Activated CD4-positive, alpha-beta T cell treated with anti-CD3 and anti-CD28 coated beads, Interleukin-10, Interleukin-2, amounts not matched to agents 100 ng/mL and 50 ng/mL, durations not matched to agents 16 hours and 8 hours (primary cell): ENCODE results near the gene LCA5.
"Not testable (repeated sequence)": the region's sequence is repeated elsewhere in the genome, so short reads cannot be mapped to it uniquely, and the experiment has no call there.

ENCODE experiments used
- DNase-seq: peaks from one replicate; pipeline ENCODE4 v3.0.0-alpha.2; 2020

The LCA5 gene

DNA sequence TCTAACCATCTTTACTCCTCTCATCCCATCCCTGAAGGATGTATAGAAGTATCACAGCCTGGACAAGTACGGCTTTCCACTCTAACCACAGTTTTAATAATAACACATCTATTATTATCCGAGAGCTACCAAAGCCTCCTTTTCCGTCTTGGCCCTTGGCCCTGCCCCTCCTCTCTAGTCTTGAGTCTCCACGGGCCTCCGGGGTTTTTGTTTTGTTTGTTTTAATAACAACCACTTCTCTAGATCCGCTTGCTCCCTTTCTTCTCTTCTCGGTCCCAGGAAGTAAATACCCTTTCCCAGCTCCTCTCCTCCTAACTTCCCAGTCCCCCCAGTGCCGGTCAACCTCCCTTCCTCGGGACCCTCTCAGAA lies 661 bp downstream of the LCA5 start:
- DNase-seq, result no peak

GRCh38 chr6:79529567-79529966 lies 7.7 kb downstream of the LCA5 start:
- DNase-seq, result not testable (repeated sequence)

- DNase-seq, result no peak
These were observed 10.3 kb downstream of the LCA5 start for GRCh38 chr6:79526897-79527296.

DNA sequence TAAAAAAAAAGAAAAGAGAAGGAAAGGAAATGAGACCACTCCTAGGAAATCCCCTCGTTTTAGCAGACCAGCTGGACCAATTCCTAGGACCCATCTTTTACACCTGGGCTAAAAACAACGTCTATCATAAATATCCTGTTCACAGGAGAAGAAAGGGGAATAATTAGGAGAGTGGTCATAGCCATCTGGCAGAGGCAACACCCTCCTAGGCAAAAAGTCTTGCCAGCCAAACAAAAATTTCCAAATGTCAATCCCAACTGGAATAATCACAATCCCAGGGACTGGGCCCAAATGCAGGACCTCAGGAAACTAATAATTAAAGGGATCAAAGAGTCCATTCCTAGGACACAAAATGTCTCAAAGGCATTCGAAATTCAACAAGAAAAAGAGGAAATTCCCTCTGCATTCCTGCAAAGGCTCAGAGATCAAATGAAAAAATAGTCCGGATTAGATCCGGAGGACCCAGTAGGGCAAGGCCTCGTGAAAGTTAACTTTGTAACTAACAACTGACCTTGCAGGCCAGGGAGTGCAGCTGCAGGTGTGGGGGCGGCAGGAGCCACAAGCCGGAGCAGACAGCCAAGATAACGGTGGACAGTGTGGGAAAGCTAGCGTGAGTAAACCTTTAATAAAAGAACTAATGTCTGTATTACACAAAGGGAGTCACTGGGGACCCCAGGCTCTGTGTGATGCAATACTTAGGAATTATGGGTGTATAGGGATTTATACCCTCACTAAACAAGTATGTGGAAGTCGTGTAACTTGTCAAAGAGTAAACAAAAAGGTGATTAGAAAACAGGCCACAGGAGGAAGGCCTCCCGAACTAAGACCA lies 11.7 kb downstream of the LCA5 start:
- no peak for DNase-seq

DNA sequence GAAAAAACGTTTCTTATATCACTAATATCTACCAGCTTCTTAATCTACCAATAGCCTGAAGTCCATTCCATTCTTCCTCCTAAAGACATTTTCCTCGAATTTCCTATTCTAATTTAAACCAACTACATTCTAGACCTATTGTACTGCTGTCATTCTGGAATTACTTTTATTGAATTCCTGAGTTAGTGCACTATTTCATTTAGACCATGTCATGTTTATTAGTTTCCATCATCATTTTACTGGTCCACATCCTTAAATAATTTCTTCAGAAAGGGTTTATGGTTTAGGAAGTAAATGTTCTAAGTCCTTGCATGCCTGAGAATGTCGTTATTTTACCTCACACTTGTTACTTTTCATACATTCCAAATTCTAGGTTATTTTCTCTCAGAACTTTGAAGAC lies 13.2 kb downstream of the LCA5 start:
- no peak for DNase-seq

GRCh38 chr6:79522609-79523008 lies 14.6 kb downstream of the LCA5 start:
- DNase-seq, result no peak

- no peak for DNase-seq
These were observed 16.7 kb downstream of the LCA5 start for GRCh38 chr6:79520534-79520933.

DNA sequence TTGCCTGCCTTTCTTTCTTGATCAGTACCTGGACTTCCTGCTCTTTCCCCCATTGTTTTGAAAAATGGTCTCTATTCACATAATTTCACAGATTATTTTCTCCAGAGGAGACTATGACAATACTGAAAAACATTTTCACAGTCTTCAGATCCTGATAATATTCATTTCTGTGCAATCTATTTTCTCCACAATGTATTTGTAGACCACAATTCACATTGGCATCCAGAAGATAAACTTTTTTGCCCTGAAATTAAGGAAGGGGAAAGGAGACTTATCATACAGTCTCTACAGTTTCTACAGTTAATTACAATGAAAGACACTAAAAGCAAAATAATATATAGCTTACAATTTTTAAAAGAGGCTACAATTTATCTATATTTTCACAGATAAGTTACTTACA lies 18.4 kb downstream of the LCA5 start:
- DNase-seq, result no peak

- no peak for DNase-seq
These were observed 21.8 kb downstream of the LCA5 start for GRCh38 chr6:79515436-79515835.

DNA sequence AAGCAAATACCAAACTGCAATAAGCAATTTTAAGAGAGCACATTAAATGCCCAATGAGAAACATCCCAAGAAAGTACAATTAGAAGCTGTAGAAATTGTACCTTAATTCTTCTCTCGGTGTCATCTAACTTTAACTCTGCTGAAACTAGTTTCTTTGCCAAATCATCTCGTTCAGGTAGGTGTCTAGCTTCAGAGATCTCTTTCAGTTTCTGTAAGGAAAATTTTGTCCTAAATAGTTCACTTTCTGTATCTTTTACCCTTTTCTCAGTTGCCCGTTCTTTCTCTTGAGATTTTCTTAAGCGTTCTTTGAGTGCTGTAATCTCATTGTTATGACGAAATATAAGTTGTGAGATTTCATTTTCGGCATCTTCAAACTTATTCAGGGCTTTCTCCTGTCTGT lies 24.1 kb downstream of the LCA5 start:
- no peak for DNase-seq

DNA sequence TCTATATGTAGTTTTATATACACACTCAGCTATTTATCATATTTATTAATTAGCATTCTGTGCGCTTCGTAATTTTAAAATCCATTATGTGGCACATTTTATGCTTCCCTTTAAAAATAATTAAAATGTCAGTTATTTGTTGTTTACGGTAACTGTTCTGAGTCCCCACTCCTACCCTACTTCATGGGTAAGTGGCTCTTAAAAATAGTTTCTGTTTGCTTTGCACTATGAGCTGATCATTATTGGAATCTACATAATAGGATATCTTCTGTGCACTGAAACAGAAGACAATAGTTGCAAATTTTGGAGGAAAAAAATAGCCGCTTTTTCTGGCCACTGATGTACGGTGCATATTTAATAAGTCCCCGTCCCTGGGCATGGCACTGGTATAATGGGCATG lies 25.2 kb downstream of the LCA5 start:
- no peak for DNase-seq

DNA sequence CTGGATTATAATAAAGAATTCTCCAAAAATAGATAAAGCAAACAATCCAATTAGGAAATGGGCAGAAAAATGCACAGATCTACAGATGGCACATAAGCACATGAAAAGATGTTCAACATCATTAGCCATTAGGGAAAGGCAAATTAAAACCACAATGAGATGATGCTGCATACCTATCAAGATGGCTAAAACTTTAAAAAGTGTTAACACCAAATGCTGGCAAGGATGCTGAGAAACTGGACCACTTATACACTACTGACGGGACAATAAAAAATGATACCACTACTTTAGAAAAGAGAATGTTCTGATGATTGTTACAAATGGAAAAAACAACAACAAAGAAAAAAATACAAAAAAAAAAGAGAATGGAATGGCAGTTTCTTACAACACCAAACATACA lies 26.5 kb downstream of the LCA5 start:
- no peak for DNase-seq

DNA sequence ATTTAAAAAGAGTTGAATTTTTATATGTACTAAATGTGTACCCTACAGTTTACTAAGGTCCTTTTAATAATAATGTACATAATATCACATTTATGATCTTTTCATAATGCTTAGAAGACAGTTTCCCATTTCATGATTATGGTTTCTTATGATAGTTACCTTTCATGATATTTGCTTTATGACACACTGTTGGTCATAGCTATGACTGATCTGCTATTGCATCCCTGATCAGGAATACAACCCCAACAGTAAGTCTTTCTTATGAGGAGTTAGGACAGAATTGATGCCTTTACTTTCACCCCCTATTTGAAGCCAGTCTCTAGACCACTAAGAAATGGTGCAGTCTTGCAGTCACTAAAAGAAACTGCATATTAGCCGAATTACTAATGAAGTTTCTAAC lies 31.0 kb downstream of the LCA5 start:
- DNase-seq, result no peak

- DNase-seq, result no peak
These were observed 32.9 kb downstream of the LCA5 start for GRCh38 chr6:79504372-79504771.

GRCh38 chr6:79498842-79499241 lies 38.4 kb downstream of the LCA5 start:
- no peak for DNase-seq

GRCh38 chr6:79495246-79495645 lies 42.0 kb downstream of the LCA5 start:
- DNase-seq, result no peak

DNA sequence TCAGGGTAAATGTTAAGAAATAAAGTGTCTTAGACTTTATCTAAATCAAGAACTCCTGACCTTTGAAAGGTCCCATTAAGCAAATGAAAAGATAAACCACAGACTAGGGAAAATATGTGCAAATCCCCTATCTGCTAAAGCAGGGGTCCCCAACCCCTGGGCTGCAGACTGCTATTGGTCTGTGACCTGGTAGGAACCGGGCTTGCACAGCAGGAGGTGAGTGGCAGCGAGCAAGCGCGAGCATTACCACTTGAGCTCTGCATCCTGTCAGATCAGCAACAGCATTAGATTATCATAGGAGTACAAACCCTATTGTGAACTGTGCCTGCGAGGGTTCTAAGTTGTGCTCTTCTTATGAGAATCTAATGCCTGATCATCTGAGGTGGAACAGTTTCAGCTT lies 42.4 kb downstream of the LCA5 start:
- DNase-seq, result no peak

- DNase-seq, result no peak
These were observed 66.5 kb downstream of the LCA5 start for GRCh38 chr6:79470728-79471127.

GRCh38 chr6:79469376-79470246 lies 67.6 kb downstream of the LCA5 start:
- DNase-seq, result no peak

GRCh38 chr6:79468587-79468986 lies 68.6 kb downstream of the LCA5 start:
- DNase-seq, result no peak

GRCh38 chr6:79468116-79468515 lies 69.1 kb downstream of the LCA5 start:
- DNase-seq, result no peak

GRCh38 chr6:79467716-79468115 lies 69.5 kb downstream of the LCA5 start:
- DNase-seq, result no peak

DNA sequence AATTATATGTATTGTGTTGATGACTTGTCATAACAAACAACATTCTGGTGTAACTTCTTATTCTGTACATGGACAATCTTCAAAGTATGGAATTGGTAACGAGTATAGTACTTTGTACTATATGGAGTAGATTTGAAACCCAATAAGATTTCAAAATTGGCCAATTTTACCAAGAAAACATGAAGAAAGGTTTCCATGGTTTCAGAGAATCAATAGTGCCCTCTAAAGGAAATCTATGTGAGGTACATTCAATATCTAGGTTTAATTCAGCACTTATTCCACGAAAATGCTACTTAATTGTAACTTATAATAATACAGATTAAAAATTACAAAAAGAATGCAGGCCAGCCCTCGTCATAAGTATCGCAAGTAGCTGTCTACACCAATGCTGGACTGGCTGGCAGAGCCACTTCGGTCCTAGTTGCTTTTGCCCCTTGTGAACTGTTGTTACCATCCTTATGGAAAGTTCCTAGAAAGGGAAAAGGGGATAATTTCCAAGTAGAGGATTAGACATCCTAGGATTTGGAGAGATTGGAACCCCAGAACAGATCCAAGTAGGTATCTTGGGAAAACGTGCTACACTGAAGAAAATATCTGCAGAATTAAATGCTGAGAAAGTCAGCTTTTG lies 70.9 kb downstream of the LCA5 start:
- peak; percentile 3 for DNase-seq

- DNase-seq, result no peak
These were observed 71.8 kb downstream of the LCA5 start for GRCh38 chr6:79465381-79465780.
